HG03575 (cell line): ENCODE measurements around the gene SCYGR1.
"Not testable (repeated sequence)": the region's sequence is repeated elsewhere in the genome, so short reads cannot be mapped to it uniquely, and the experiment has no call there.

Experiments used
- ATAC-seq: cut with Tn5 transposase; IDR thresholded peaks from one replicate; pipeline ENCODE4 v1.9.1; 2021; ENCODE audit not compliant: unreplicated experiment, insufficient number of reproducible peaks, low FRiP score; ENCODE audit errors: extremely low read depth

The SCYGR1 gene

DNA sequence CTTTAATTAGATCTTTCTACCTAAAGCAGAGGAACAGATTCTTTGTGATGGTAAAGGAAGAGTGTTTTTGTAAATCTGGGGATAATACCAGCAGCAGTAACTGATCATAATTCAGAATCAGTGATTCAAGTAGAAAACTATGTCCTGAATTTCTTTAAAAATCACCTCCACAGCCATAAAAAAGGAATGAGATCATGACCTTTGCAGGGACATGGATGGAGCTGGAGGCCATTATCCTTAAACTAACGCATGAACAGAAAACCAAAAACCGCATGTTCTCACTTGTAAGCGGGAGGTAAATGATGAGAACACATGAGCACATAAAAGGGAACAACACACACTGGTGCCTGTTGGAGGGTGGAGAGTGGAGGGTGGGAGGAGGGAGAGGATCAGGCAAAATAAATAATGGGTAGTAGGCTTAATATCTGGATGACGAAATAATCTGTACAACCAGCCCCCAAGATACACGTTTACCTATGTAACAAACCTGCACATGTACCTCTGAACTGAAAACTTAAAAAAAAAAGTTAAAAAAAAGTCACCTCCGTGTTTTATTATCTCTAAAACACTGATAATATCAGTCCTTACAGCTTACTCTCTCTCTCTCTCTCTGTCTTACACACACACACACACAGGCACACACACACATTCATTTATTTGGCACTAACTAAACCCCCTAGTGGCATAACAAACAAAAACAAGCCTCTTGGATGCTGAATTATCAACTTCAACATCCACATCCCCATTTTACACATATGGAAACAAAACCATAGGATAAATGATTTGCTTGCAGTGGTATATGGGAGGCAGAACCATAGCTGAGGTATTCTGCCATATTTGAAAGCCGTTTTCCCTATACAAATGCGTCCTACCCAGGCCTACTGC, 10.0 kb downstream of the SCYGR1 start:
- ATAC-seq, result no peak

DNA sequence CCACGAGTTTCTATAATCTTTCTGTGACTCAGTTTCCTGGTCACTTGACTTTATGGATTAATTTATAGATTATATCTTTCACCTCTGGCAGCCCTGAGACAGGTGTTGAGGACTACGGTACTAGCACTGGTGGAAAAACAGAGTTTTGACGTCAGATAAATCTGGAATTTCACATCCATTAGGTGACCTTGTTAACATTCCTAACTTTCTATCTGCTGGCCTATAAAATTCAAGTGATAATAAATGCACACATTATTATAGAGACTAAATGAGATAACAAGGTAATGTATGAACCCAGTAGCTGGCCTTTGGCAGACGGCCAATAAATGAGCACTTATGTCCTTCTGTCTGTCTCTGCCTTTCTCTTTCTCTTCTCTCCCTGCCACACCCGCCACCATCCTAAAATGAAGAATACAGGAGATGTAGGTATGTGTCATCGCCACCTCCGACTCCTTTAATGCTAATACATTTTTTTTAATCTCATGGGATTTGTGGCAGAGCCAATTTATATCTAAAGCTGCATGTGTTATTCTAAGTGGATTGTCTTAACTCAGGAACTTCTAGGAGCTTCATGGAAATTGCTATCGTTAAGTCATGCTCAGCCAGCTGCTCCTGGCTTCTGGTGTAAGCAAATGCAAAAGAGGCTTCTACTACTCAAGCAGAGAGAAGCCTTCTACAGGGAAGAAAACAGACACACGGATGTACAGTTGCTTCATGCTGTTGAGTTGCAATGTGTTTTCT, 10.9 kb downstream of the SCYGR1 start:
- ATAC-seq, result no peak

DNA sequence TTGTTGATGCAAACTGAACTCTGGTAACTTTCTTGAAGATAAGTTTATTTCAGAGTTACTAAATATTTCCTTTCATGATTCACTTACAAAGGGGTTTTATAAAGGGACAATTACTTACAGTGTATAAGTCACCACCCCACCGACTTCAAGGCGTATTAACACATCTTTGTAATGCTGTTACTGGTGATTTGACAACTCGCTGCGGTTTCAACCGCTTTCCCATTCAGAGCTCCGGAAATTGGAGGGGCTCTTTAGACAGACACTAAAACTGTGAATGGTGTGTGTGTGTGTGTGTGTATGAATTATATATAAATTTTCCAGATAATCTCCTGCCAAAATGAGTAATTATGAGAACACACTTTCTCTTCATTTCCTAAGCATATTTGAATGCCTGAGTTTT, 13.6 kb downstream of the SCYGR1 start:
- ATAC-seq, result no peak

DNA sequence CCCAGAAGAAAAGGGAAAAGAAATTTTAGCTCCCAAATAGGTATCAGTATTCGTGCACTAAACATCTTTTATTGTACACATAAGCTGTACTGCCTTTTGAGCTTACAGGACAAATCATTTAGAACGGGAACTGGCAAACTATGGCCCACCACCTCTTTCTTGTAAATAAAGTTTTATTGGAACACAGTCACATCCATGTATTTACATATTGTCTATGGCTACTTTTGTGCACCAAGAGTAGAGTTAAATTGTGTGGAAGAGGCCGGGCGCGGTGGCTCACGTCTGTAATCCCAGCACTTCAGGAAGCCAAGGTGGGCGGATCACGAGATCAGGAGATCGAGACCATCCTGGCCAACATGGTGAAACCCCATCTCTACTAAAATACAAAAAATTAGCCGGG, 14.4 kb downstream of the SCYGR1 start:
- ATAC-seq, result no peak

DNA sequence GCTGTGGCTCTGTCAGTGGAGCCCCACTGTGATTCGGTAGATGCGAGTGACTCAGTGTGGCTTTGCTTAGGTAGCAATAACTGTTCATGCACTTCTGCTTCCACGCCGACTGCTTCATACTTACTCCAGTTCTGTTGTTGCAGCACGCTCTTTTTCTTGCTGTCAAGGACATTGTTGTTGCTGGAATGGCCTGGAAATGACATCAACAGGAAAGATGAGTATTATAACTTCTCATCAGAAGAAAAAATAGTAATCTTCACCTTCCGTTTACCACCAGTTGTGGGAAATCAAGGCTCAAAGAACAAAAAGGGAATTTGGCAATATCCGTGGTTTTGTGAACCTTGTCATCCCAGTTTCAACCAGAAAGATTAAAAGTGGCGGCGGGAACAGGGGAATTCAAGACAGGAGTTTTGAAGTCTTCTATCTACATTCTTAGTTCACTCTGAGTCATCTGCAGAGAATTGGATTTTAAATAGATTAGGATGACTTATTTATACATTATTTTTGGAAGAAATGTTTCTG, 16.9 kb downstream of the SCYGR1 start:
- no peak for ATAC-seq

DNA sequence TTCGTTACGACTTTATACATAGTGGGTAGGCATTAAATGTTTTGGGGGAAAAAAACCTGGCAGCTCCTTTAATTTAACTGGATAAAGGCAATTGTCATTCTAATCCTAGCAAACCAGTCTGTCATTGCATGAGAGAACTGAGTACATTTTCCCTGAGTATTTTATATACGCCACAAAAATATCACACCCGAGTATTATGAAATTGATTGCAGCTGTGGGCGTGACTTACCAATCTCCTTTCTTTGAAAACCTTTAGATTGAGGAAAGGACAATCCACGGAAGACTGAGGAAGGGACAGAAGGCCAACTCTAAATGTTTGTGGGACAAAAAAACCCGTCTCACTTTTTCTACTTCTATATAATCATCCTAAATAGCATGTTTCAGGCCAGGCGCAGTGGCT, 17.7 kb downstream of the SCYGR1 start:
- no peak for ATAC-seq

DNA sequence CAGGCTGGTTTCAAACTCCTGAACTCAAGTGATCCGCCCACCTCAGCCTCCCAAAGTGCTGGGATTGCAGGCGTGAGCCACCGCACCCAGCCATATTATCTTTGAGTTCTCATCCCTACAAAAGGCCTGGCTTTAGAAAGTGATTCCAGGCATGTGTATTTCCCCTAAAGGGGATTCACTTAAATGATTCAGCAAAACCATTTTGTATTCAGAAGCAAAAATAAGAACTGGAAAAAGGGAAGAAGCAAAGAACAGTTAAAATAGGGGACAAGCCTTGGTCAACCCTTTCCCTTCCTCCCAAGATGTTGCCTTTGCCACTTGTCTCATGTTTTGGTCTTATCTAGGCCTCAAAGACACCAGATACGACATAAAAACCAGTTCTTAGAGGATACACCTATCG, 19.2 kb downstream of the SCYGR1 start:
- no peak for ATAC-seq

DNA sequence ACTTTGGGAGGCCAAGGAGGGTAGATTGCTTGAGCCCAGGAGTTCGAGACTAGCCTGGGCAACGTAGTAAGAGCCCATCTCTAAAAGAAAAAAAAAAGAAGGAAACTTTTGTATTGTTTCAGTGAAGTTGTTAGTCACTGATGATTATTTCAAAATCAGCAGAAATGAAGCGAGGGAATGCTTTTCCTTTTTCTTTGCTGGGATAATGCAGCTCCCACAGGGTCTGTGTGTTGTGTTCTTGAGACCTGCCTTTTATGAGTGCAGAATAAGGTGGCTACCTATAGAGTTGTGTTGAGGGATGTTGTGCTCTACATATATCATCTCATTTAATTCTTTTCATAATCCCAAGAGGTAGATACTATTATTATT, 20.3 kb downstream of the SCYGR1 start:
- no peak for ATAC-seq

DNA sequence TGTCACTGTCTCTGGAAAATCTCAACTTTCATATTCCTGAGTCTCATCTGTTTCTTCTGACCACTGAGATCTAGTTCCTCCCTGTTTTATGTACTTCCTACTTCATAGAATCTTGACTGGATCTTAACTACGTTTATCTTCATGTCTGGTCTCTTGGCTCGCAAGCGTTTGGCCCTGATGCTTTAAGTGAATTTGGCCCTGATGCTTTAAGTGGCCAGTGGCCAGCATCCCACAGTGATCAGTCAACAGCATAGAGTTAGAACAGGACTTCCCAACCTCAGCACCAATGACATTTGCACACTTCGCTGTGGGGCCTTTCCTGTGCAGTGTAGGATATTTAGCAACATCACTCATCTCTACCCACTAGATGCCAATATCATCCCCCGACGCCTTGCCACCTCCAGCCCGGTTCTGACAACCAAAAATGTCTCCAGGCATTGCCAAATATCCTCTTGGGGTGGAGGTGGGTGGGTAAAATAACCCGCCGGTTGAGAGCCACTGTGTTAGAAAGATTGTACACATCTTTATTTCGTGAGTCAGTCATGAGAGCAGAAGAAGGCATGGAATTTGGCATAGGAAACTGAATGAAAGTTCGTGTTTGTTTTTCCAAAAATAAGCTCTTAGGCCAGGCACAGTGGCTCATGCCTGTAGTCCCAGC, 20.9 kb downstream of the SCYGR1 start:
- ATAC-seq, result no peak

DNA sequence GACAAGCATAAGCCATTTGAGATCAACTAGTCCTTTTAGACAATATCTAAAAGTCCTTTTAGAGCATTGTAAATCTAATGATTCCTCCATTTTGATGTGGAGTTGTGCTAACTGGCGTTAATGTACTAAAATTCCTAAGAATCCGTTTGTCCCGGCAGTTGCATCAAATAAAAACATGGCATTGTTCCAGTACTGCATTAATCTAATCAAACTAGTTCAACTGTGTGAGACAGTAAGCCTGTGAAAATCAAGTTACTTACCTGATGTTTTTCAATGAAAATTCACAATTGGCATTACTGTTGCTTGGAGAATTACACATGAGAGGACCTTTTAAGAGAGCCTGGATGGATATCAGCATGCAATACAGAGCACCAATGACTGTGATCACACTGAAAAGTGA, 21.9 kb downstream of the SCYGR1 start:
- no peak for ATAC-seq

DNA sequence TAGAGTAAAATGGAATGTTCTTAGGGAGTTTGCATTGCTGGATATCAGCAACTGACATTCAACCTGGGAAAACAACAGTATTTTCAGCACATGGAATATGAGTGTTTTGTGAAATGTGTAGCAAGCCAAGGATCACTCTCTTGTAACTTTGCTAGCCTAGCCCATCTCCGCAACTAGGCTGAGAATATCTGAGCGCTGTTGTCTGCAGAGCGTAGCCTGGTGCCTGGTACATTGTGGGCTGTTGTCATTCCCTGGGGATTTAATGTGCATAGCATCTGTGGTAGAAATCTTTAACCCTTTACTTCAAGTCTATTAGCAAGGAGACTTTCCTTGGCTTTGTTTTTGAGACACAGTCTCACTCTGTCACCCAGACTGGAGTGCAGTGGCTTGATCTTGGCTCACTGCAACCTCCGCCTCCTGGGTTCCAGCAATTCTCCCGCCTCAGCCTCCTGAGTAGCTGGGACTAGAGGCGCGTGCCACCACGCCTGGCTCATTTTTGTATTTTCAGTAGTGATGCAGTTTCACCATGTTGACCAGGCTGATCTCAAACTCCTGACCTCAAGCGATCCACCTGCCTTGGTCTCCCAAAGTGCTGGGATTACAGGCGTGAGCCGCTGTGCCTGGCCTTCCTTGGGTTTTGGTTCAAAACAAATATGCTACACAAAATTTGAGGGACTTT, 23.0 kb downstream of the SCYGR1 start:
- ATAC-seq, result not testable (repeated sequence)

DNA sequence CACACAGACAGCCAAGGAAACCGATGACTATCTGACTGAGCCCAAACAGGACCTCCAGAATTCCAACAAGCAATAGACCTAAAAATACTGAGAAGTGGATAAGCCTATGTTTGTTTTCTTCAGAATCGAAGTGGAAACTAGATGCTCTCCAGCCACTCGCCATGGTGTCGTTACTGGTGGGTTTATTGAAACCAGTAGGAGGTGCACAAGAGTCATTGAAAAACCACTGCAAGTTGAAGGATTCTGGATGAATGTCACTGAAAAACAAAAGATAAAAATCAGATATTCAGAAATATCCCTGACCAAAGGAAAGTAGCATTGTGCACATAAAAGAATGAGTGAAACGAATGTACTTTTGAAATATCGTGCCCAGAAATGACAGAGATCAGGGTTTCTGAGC, 24.0 kb downstream of the SCYGR1 start:
- ATAC-seq, result no peak

DNA sequence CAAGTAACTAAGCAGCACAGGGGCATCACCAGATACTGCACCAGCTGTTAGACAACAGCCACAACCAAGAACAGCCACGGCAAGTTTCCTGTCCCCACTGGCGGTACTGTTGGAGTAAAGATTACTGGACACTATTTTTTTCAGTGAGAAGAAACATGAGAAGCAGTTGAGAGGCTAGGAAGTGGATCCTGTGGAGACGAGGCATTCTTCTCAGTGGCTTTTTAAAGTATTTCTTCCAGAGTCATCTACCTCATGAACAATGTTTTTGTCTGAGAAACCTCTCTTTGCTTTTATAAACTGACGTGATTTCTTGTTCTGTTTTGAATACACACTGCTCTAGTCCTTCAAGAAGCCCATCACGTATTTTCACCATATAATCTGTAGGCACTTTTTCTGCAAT, 27.4 kb downstream of the SCYGR1 start:
- no peak for ATAC-seq

DNA sequence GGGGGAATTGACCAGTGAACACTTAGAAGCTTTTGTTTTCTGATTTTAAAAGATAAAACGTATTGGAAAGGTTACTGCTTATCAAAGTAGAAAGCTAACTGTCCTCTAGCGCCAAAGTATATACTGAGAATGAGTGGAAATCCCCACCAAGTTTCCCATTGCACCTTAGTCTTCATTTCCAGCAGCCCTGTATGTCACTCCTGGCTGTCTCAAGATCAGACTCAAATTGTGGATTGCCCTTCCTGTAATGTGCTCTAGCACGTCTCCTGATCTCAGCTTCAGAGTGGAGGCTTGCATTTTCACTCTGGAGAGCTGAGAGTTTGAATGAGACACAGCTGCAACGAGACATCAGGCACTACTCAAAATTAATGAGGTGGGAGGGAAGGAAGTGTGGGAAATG, 36.1 kb downstream of the SCYGR1 start:
- no peak for ATAC-seq

DNA sequence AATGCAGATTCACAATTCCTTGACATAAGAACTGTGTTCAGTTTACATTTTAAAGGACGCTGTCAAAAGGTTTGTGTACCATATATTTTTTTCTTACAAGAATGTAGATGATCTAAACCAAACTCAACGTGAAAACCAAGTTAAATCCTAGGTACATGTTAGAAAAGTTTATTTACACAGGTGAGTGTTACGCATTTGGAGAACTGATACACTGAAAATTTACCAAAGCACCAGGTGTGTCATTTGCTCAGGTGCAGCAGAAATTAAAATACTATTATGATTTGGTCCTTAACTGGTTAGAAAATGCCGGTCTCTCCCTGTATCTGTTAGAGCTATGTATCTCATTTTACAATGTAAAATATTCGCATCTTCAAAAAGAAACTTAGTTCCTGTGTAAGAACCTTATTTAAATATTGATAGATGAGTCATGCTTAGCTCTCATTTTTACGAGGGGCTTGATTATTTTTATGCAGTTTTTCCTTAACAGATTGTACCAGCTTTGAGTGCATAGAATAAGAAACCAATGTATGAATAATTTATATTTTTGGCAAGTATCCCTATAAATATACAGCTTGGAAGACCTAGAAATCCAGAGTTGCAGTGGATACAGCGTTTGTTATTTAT, 37.6 kb downstream of the SCYGR1 start:
- ATAC-seq, result no peak

DNA sequence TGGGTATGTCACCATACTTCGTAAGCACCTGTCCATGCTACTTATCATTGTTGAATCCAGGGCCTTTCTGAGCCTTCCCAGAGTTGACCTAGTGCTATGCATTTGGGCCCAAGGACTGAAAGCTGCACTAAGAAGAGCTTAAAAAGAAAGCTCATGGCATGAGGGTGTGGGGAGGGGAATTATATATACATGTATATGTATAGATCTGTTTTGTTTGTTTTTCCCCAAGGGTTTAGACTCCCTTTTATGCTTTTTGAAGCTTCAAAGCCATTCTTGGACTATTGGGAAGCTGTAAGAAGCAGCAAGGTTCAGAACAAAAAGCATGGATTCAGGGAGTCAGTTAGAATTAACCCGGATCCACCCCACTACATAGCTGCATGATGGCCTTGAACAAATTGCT, 39.4 kb downstream of the SCYGR1 start:
- ATAC-seq, result no peak

DNA sequence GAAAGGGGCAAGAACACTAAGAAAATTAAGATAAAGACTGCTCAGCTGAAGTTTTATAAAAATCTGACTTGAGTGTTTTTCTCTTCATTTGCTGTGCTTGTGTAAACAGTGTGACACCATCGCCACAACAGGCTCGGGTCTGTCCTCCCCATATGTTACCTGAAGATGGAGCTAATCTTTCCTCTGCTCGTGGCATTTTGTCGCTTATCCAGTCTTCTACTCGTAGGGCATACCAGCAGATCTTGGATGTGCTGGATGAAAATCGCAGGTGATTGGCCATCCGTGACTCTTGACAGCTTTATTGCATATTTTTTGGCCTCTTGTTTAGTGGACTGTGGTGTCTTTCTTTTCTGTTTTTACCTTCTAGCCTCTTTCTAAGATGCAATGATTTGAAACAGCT, 40.6 kb downstream of the SCYGR1 start:
- ATAC-seq, result no peak

DNA sequence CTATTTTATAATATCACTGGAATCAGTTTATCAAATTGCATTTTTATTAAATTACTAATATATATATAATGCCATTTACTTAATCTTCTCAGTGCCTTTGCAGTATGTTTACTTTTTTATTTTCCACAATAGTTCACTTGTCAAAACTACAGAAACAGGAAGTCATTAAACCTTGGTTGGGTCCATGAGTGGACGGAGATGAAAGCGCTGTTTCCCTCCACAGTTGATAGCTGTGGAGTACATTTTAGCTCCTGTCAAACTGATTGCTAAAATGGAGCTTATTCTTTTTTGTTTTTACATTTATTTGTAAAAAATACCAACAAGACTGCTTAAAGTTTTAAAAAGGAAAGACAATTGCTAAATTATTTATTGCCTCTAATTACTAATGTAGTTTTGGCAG, 43.5 kb downstream of the SCYGR1 start:
- ATAC-seq, result no peak

DNA sequence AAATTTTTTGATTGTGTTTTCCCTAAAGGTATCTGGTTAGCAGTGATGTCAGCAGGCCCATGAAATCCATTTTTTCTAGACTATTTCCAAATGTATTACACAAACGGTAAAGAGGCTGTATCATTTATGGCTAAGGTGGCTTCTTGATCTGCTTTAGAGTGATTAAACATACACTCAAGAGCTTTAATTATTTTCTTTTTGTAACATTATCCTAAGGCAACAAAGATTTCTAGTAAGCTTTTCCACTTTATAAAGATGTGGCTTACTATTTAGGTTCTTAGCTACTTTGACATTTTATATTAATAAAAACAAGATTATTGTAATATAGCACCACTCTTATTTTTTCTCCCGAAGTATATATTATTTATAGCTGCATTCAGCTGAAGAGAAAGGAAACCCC, 46.2 kb downstream of the SCYGR1 start:
- ATAC-seq, result no peak
